ENCODE results near the gene CCDC85C. TPM values are rescaled to one million over a fixed set of nuclear protein-coding genes. Genes with fewer than 3 reads are reported as not detected.

The CCDC85C gene
- total RNA-seq, 1 experiment from 2014 or later: 42.3 TPM

DNA sequence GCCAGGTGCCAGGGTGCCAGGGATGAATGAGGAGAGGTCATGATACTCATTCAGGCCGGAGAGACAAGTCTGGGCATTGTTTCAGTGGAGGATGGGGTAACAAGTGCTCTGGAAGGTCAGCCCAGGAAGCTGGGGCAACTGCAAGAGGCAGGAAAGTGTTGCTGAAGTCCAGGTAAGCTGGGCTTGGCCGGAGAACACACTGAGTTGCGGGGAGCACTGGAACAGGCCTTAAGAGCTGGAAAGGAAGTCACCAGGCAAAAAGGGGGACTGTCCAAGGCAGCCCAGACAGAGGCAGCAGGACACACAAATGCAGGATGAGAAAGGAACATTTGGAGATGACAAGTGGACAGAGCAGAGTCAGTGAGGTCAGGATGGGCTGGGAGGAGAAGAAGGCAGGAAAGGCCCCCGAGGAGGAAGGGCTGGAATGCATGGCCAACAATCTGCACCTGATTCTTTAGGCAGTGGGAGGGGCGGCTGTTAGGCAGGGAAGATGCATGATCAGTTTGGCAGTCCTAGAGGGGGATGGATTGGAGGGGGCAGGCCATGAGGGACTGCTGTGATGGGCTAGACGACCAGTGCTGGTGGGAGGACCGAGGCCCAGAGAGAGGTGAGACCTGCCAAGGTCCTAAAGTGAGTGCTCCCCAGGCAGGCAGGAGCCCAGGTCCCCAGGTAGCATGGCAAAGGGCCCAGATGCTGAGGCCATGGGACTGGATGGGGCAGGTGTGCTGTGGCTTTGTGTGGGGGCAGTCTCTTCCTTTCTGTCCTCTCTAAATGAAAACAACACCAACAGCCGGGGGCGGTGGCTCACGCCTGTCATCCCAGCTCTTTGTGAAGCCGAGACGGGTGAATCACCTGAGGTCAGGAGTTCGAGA lies 23.7 kb upstream of the CCDC85C start:
- peaks cover 6 to 15% of the 10 kb centered on the region in 2 experiments; a peak in 3 of 4 replicates for H3K4me1 ChIP-seq (ENCODE audit: control insufficient read depth in 1 of 2, insufficient read depth in 2 of 2, low read length in 2 of 2)
- no peaks in the 10 kb centered on the region for H3K9me3 ChIP-seq (ENCODE audit: control insufficient read depth in 1 of 2, insufficient read depth in 1 of 2, low read depth in 1 of 2, low read length in 2 of 2)
- DNase-seq (ENCODE audit: low read depth, low spot score) (no peak), ATAC-seq (no peak)
- ChIA-PET POLR2A (no interaction called here), RAD21 (ENCODE audit: low non-redundant PET in 1 of 2, low total read pairs in 2 of 2, uncharacterized antibody in 2 of 2, unreplicated experiment in 2 of 2) (interaction anchor here (0.6 to 0.8 kb wide), 4 partner anchors 52 to 114 kb away, joined by 3 to 4 read pairs (median 3); no protein-coding TSS in a partner anchor), CTCF (interaction anchor here (0.7 to 1.2 kb wide), 7 partner anchors 10 to 147 kb away, joined by 3 to 5 read pairs (median 3); partner anchors contain the start of gene SETD3)
- no peaks in the 10 kb centered on the region for H3K27me3 ChIP-seq (ENCODE audit: insufficient read depth, low read length)
- H3K9ac ChIP-seq (ENCODE audit: low read length): no peak overlapping the region
- intact Hi-C loops (cut with micrococcal nuclease): no loop called here
- no peaks in the 10 kb centered on the region for H3K79me2 ChIP-seq (ENCODE audit: insufficient read depth, low read length)
- TF ChIP-seq SIN3A (IDR thresholded peaks at IDR 0.05; ENCODE audit: low read depth): no peak
- no peak for TF ChIP-seq EGR1 (IDR thresholded peaks at IDR 0.05; ENCODE audit: low read depth)
- no peak for TF ChIP-seq SP1 (IDR thresholded peaks at IDR 0.05; ENCODE audit: low read depth)
- no peaks in the 10 kb centered on the region for H4K20me1 ChIP-seq (ENCODE audit: insufficient read depth)
- BruUV-seq (replicated peaks): no TSS peak
- no peak overlapping the region for H3K27ac ChIP-seq (ENCODE audit: low read depth, low read length)
- H3K4me2 ChIP-seq (ENCODE audit: low read length): peak overlapping the region; percentile 70
- no peak overlapping the region for H3K4me3 ChIP-seq (replicated peaks in 1 of 2; ENCODE audit: low read depth in 1 of 2, low read length in 2 of 2)
- H3K9me2 ChIP-seq (ENCODE audit: insufficient read depth): no peaks in the 10 kb centered on the region
- H3K36me3 ChIP-seq (ENCODE audit: control insufficient read depth in 1 of 2, insufficient read depth in 2 of 2, low read length in 2 of 2): no peaks in the 10 kb centered on the region
- H2AFZ ChIP-seq (ENCODE audit: low read depth, low read length, poor library complexity, severe bottlenecking): no peak overlapping the region

DNA sequence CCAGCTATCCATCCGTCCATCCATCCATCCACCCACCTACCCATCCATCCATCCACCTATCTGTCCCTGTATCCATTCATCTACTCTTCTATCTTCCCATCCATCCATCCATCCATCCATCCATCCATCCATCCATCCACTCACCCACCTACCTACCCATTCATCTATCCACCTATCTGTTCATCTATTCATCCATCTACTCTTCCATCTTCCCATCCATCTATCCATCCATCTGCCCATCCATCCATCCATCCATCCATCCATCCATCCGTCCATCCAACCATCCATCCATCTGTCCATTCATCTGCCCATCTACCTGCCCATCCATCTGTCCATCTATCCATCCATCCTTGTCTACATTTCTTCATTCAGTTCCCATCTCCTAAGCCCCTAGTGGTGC lies 23.1 kb upstream of the CCDC85C start:
- H2AFZ ChIP-seq (ENCODE audit: low read depth, low read length, poor library complexity, severe bottlenecking): no peak overlapping the region
- POLR2A ChIA-PET: no interaction called here
- H3K27ac ChIP-seq (ENCODE audit: low read depth, low read length): no peak overlapping the region
- BruUV-seq (replicated peaks): no TSS peak
- H3K4me3 ChIP-seq (replicated peaks in 1 of 2; ENCODE audit: low read depth in 1 of 2, low read length in 2 of 2): no peak overlapping the region
- H3K9me3 ChIP-seq (ENCODE audit: control insufficient read depth in 1 of 2, insufficient read depth in 1 of 2, low read depth in 1 of 2, low read length in 2 of 2): no peaks in the 10 kb centered on the region
- intact Hi-C loops (cut with micrococcal nuclease): no loop called here
- no peaks in the 10 kb centered on the region for H3K79me2 ChIP-seq (ENCODE audit: insufficient read depth, low read length)
- ATAC-seq (no peak), DNase-seq (ENCODE audit: low read depth, low spot score) (no peak)
- no peak overlapping the region for H3K9ac ChIP-seq (ENCODE audit: low read length)
- no peaks in the 10 kb centered on the region for H3K9me2 ChIP-seq (ENCODE audit: insufficient read depth)
- no peaks in the 10 kb centered on the region for H4K20me1 ChIP-seq (ENCODE audit: insufficient read depth)
- no peaks in the 10 kb centered on the region for H3K27me3 ChIP-seq (ENCODE audit: insufficient read depth, low read length)
- no peaks in the 10 kb centered on the region for H3K36me3 ChIP-seq (ENCODE audit: control insufficient read depth in 1 of 2, insufficient read depth in 2 of 2, low read length in 2 of 2)
- RAD21 ChIA-PET (ENCODE audit: low non-redundant PET in 1 of 2, low total read pairs in 2 of 2, uncharacterized antibody in 2 of 2, unreplicated experiment in 2 of 2): no interaction called here
- CTCF ChIA-PET: no interaction called here
- no peak overlapping the region for H3K4me2 ChIP-seq (ENCODE audit: low read length)
- peaks cover 6 to 15% of the 10 kb centered on the region in 2 experiments; a peak in 3 of 4 replicates for H3K4me1 ChIP-seq (ENCODE audit: control insufficient read depth in 1 of 2, insufficient read depth in 2 of 2, low read length in 2 of 2)
- TF ChIP-seq EGR1 (IDR thresholded peaks at IDR 0.05; ENCODE audit: low read depth): no peak
- no peak for TF ChIP-seq FOSL1 (IDR thresholded peaks at IDR 0.05; ENCODE audit: low read depth)
- no peak for TF ChIP-seq SIN3A (IDR thresholded peaks at IDR 0.05; ENCODE audit: low read depth)
- no peak for TF ChIP-seq POLR2A (IDR thresholded peaks at IDR 0.05; ENCODE audit: borderline replicate concordance, extremely low read depth, insufficient read depth, insufficient read length)
- TF ChIP-seq ZFX (IDR thresholded peaks at IDR 0.05): no peak
- no peak for TF ChIP-seq CBX3 (IDR thresholded peaks at IDR 0.05; ENCODE audit: low read depth)
- TF ChIP-seq, protein P1, sequence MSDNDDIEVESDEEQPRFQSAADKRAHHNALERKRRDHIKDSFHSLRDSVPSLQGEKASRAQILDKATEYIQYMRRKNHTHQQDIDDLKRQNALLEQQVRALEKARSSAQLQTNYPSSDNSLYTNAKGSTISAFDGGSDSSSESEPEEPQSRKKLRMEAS (IDR thresholded peaks at IDR 0.05): no peak
- TF ChIP-seq, protein P2, sequence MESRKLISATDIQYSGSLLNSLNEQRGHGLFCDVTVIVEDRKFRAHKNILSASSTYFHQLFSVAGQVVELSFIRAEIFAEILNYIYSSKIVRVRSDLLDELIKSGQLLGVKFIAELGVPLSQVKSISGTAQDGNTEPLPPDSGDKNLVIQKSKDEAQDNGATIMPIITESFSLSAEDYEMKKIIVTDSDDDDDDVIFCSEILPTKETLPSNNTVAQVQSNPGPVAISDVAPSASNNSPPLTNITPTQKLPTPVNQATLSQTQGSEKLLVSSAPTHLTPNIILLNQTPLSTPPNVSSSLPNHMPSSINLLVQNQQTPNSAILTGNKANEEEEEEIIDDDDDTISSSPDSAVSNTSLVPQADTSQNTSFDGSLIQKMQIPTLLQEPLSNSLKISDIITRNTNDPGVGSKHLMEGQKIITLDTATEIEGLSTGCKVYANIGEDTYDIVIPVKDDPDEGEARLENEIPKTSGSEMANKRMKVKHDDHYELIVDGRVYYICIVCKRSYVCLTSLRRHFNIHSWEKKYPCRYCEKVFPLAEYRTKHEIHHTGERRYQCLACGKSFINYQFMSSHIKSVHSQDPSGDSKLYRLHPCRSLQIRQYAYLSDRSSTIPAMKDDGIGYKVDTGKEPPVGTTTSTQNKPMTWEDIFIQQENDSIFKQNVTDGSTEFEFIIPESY (IDR thresholded peaks at IDR 0.05; ENCODE audit: extremely low read depth, insufficient replicate concordance, low read length): no peak
- TF ChIP-seq YY1 (IDR thresholded peaks at IDR 0.05; ENCODE audit: extremely low read depth, insufficient replicate concordance, low read depth, low read length): no peak
- TF ChIP-seq POLR2AphosphoS5 (IDR thresholded peaks at IDR 0.05; ENCODE audit: low read depth, low read length): no peak
- TF ChIP-seq ELF1 (IDR thresholded peaks at IDR 0.05; ENCODE audit: borderline replicate concordance, low read depth): no peak
- no peak for TF ChIP-seq SP1 (IDR thresholded peaks at IDR 0.05; ENCODE audit: low read depth)
- TF ChIP-seq ZNF274 (IDR thresholded peaks at IDR 0.05; ENCODE audit: low read depth, low read length): no peak
- TF ChIP-seq EZH2phosphoT487 (IDR thresholded peaks at IDR 0.05; ENCODE audit: borderline replicate concordance): no peak
- TF ChIP-seq, protein P3, sequence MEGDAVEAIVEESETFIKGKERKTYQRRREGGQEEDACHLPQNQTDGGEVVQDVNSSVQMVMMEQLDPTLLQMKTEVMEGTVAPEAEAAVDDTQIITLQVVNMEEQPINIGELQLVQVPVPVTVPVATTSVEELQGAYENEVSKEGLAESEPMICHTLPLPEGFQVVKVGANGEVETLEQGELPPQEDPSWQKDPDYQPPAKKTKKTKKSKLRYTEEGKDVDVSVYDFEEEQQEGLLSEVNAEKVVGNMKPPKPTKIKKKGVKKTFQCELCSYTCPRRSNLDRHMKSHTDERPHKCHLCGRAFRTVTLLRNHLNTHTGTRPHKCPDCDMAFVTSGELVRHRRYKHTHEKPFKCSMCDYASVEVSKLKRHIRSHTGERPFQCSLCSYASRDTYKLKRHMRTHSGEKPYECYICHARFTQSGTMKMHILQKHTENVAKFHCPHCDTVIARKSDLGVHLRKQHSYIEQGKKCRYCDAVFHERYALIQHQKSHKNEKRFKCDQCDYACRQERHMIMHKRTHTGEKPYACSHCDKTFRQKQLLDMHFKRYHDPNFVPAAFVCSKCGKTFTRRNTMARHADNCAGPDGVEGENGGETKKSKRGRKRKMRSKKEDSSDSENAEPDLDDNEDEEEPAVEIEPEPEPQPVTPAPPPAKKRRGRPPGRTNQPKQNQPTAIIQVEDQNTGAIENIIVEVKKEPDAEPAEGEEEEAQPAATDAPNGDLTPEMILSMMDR (IDR thresholded peaks at IDR 0.05 in 2 of 3, conservative IDR thresholded peaks at IDR 0.05 in 1 of 3; ENCODE audit: borderline replicate concordance in 1 of 3, insufficient read depth in 1 of 3, low read depth in 2 of 3, low read length in 2 of 3): no peak

Data from HCT116 (cell line).